ENCODE measurements around the gene SAE1.
A peak's percentile ranks its signal among the peaks of the same experiment; 100 is the strongest.
"Not testable (repeated sequence)": the region's sequence is repeated elsewhere in the genome, so short reads cannot be mapped to it uniquely, and the experiment has no call there.

SAE1 gene

DNA sequence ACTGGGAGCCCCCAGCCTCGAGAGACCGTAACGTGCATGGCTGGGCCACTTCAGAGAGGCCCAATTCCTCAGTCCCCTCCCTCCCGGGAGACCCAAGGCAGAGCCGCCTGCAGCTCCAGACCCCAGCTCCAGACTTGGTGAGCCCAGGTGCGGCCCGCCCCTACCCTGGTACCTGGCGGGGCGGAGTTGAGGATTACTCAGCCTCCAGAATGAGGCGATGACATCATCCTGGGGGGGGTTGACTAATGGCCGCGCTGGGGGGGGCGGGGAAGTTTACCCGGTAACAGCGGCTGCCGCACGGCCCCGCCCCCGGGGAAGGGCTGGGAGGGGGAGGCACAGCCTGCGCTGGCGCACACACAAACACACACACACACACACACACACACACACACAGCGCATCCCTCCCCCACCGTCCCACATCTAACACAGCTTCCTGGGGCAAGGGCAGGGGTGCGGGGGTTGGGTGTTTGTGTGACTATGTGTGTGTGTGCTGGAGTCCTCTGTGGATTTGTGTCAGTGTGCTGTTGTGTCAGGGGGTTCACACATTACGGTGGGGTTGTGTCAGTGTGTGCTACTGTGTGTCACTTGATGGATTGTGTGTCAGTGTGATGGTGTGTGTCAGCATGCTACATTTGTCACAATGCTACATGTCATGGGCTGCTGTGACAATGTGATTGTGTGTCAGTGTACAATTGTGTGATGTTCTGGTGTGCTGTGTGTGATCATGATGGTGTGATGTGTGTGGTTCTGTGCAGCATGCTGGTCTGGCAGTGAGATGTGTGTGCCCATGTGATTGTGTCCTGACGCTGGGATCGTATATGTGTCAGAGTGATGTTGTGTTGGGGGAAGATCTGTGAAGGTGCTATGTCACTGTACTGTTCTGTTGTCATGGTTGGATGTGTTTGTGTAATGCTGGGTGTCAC is 110.6 kb downstream of the SAE1 start:
- DNase-seq (ENCODE audit: low spot score) = peak; percentile 86

DNA sequence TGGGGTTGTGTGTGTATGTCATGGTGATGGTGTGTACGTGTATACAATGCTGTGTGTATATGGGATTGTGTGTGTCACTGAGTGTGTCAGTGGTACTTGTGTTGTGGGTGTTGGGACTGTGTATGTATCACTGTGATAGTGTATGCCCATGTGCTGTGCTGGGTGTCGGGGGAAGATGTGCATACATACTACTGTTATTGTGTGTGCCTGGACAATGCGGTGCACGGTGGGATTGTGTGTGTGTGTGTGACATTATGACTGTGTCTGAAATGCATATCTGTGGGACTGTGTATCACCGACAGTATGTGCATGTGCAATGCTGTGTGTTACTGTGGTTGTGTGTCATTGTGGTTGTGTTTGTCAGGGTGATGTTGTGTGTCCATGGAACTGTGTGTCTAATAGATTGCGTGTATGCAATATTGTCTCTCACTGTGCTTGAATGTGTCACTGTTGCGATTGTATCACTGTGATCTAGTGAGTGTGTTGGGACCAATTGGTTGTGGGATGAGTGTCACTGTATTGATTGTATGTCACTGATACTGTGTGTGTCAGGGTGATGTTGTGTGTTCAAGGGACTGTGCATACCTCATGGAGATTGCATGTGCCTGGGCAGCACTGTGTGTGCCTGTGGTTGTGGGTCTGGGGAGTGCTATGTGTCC is 111.4 kb downstream of the SAE1 start:
- DNase-seq (ENCODE audit: low spot score) = no peak

DNA sequence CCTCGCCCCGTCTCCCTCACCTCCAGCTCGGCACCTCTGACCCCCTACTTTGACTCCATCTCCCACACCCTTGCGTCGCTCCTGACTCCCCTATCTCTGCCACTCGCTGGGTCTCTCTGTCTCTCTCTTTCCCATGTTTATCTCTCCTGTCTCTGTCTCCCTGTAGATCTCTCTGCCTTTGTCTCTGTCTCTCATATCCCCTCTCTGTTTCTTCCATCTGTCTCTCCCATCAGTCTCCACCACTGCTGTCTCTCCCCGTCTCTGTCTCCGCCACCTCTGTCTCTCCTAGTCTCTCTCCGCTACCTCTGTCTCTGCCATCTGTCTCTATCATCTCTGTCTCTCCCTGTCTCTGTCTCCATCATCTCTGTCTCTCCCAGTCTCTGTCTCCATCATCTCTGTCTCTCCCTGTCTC is 112.7 kb downstream of the SAE1 start:
- DNase-seq (ENCODE audit: low spot score) = no peak

DNA sequence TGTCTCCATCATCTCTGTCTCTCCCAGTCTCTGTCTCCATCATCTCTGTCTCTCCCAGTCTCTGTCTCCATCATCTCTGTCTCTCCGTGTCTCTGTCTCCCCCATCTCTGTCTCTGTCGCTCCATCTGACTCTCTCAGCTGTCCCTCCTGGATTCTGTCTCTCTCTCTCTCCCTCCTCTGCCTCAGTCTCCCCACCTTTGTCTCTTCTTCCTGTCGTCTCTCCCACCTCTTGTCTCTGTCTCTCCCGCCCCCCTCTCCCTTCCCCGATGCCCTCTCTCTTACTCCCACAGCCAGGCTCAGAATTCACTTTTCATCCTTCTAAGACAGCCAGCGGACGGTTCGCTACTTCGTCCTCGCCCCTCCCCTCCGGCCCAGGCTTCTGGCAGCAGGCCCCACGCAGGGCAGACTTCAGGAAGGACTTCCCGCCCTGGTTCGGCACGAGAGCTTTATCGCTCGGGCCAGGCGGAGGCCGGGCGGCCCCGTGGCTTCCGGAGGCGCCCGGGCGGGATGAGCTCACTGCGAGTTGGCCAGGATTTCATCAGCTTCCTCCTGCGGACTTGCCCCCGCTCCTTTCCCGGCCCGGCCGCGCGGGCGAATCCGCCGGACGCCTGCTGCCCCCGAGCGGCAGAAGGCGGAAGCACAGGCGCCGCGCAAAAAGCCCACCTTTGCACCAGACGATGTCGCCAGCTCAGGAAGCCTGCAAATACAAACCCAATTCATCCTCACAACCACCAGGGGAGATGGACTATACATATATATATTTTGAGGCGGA is 113.3 kb downstream of the SAE1 start:
- peak; percentile 97 for DNase-seq (ENCODE audit: low spot score)

- DNase-seq (ENCODE audit: low spot score) = peak; percentile 73
Measured at GRCh38 chr19:47247308-47247990, 116.8 kb downstream of the SAE1 start.

- not testable (repeated sequence) for DNase-seq (ENCODE audit: low spot score)
Measured at GRCh38 chr19:47253016-47253415, 122.4 kb downstream of the SAE1 start.

DNA sequence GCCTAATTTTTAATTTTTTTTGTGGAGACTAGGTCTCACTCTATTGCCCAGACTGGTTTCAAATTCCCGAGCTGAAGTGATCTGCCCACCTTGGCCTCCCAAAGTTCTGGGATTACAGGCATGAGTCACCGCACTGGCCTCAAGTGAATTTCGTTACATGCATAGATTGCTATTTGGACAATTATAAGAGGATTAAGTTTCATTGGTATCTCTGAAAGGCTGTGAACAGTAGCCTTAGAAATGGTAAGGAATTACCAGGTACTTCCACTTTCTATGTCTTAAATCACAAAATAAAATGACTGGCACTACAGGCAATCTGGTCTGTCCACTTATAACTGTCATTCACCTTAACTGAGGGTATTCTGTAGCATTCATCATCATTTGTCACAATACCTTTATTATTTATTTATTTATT is 122.8 kb downstream of the SAE1 start:
- peak; percentile 80 for DNase-seq (ENCODE audit: low spot score)

GRCh38 chr19:47253970-47254369 is 123.3 kb downstream of the SAE1 start:
- DNase-seq (ENCODE audit: low spot score) = no peak

GRCh38 chr19:47255879-47256692 is 125.5 kb downstream of the SAE1 start, which contains the start of gene CCDC9:
Gene CCDC9 (plus strand): TSS chr19:47256525. CDS start chr19:47258401, 1,876 bp downstream.
- peak; percentile 97 for DNase-seq (ENCODE audit: low spot score)

DNA sequence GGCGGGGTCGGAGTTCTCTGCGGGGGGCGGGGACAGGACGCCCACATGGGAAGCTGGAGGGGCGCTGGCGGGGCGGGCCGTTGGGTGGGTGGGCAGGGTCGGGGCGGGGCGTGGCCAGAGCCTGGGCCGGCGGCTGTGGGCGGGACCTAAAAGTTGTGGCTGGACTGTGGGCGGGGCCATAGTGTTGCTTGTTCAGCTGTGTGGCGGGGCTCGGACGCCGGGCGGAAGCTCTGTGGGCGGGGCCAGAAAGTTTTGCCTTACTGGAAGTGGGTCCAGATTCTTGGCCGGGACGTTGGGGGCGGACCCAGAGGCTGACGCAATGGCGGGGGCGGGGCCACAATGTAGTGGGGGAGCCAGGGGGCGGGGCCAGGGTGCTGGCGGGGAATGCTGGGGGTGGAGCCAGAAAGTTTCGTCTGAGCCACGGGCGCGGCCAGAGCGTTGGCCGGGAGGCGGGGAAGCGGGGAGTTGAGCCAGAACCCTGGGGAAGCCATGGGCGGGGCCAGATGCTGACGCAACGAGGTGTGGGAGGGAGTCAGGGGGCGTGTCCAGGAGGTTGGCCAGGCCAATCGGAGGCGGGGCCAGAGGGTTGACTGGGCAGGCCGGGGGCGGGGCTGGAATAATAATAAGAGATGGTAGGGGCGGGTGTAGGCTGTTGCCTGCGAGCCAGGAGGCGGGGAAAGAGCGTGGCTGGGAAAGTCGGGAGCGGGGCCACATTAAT is 126.2 kb downstream of the SAE1 start:
- peak; percentile 99 for DNase-seq (ENCODE audit: low spot score)

GRCh38 chr19:47257411-47258169 is 127.0 kb downstream of the SAE1 start:
- DNase-seq (ENCODE audit: low spot score) = no peak

GRCh38 chr19:47258434-47258833 is 127.8 kb downstream of the SAE1 start:
- DNase-seq (ENCODE audit: low spot score) = no peak

- no peak for DNase-seq (ENCODE audit: low spot score)
Measured at GRCh38 chr19:47258895-47259555, 128.4 kb downstream of the SAE1 start.

Data from kidney tubule cell (primary cell).